Measurements from ENCODE around the gene TPK1. TPM values are rescaled to one million over a fixed set of nuclear protein-coding genes. Genes with fewer than 3 reads are reported as not detected.
"Not testable (repeated sequence)": the region's sequence is repeated elsewhere in the genome, so short reads cannot be mapped to it uniquely, and the experiment has no call there.

Gene TPK1
- total RNA-seq, 1 donor from 2014 or later = 7.6 TPM

DNA sequence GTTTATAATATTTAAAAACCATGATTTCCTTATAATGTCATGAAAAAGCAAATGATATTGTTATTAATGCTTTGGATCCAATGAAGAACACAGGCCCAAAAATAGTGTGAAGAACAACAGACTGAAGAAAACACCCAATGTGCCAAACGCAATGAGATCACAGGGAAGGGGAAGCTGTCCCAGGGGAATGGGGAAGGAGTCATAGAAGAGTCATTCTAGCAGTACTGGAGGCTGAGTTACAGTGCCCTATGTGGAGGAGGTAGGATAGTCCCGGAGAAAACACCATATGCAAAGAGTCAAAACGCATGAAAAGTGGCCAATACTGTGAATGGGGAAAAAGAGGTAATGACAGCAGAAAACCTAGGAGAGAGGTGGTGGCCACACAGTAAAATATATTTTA is 50.9 kb downstream of the TPK1 start:
- DNase-seq (no peak), ATAC-seq (no peak)
- Histone ChIP-seq H3K27ac (no peak overlapping the region), H3K4me1 (no peaks in the 10 kb centered on the region), H3K9me3 (no peaks in the 10 kb centered on the region), H3K4me3 (no peak overlapping the region), H3K36me3 (no peaks in the 10 kb centered on the region), H3K27me3 (no peaks in the 10 kb centered on the region)
- intact Hi-C loops (cut with DNase I) = no loop called here
- TF ChIP-seq, protein P1, sequence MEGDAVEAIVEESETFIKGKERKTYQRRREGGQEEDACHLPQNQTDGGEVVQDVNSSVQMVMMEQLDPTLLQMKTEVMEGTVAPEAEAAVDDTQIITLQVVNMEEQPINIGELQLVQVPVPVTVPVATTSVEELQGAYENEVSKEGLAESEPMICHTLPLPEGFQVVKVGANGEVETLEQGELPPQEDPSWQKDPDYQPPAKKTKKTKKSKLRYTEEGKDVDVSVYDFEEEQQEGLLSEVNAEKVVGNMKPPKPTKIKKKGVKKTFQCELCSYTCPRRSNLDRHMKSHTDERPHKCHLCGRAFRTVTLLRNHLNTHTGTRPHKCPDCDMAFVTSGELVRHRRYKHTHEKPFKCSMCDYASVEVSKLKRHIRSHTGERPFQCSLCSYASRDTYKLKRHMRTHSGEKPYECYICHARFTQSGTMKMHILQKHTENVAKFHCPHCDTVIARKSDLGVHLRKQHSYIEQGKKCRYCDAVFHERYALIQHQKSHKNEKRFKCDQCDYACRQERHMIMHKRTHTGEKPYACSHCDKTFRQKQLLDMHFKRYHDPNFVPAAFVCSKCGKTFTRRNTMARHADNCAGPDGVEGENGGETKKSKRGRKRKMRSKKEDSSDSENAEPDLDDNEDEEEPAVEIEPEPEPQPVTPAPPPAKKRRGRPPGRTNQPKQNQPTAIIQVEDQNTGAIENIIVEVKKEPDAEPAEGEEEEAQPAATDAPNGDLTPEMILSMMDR (IDR thresholded peaks at IDR 0.05) = no peak

DNA sequence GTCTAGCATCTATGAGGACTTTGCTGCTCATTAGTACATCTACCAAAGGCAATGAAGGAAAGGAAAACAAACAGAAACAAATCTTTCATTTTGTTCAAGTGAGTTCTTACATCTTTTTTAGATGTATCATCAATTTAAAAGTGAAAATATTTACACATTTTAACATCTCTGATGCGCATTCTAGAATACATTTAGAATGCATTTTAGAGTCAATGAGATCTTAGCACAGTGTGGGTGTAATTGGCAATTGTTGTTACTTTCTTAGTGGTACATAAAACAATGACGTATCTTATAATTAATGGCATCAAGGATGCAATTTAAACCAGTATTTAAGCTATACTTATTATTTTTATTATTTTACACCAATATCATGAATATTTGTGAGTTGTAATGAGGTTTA is 51.4 kb downstream of the TPK1 start:
- no peak for ATAC-seq
- H3K4me1 ChIP-seq = no peaks in the 10 kb centered on the region
- intact Hi-C loops (cut with DNase I) = no loop called here
- no peaks in the 10 kb centered on the region for H3K9me3 ChIP-seq
- no peak for DNase-seq
- H3K4me3 ChIP-seq = no peak overlapping the region
- no peaks in the 10 kb centered on the region for H3K27me3 ChIP-seq
- TF ChIP-seq, protein P1 (IDR thresholded peaks at IDR 0.05) = no peak
- H3K27ac ChIP-seq = no peak overlapping the region
- no peaks in the 10 kb centered on the region for H3K36me3 ChIP-seq

DNA sequence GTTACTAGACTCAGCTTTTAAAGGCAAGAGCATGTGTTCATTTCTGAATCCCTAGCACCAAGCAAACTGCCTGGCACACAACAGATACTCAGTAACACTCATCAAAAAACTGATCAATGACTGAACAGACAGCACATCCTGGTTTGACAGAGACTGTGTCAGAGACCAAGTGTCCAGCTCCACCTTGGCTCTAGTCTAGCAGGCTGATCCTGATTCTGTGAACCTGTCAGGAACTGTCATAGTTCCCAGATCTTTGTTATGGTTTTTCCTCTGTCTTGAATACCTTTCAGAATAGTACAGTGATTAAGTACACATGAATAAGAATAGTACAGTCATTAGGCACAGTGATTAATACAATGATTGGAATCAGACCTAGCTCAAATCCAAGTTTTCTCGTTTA is 53.0 kb downstream of the TPK1 start:
- DNase-seq (no peak), ATAC-seq (no peak)
- no peaks in the 10 kb centered on the region for H3K27me3 ChIP-seq
- H3K4me3 ChIP-seq = no peak overlapping the region
- TF ChIP-seq, protein P1 (IDR thresholded peaks at IDR 0.05) = no peak
- intact Hi-C loops (cut with DNase I) = no loop called here
- H3K4me1 ChIP-seq = no peaks in the 10 kb centered on the region
- no peak overlapping the region for H3K27ac ChIP-seq
- H3K36me3 ChIP-seq = no peaks in the 10 kb centered on the region
- H3K9me3 ChIP-seq = no peaks in the 10 kb centered on the region

DNA sequence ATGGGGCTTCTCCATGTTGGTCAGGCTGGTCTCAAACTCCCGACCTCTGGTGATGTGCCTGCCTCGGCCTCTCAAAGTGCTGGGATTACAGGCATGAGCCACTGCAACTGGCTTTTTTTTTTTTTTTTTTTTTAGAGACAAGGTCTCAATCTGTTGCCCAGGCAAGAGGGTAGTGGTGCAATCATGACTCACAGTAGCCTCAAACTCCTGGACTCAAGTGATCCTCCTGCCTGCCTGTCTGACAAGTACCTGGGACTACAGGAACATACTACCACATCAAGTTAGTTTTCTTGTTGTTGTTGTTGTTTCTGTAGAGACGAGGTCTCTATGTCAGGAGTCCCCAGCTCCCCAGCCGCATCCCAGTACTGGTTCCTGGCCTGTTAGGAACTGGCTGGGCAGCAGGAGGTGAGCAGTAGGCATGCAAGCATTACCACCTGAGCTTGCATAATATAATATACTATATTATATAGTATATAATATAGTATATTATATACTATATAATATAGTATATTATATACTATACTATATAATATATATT is 55.7 kb downstream of the TPK1 start:
- H3K9me3 ChIP-seq = no peaks in the 10 kb centered on the region
- TF ChIP-seq, protein P1 (IDR thresholded peaks at IDR 0.05) = no peak
- no peak overlapping the region for H3K27ac ChIP-seq
- no peaks in the 10 kb centered on the region for H3K27me3 ChIP-seq
- H3K4me1 ChIP-seq = no peaks in the 10 kb centered on the region
- intact Hi-C loops (cut with DNase I) = no loop called here
- DNase-seq = no peak
- H3K36me3 ChIP-seq = no peaks in the 10 kb centered on the region
- ATAC-seq = no peak
- no peak overlapping the region for H3K4me3 ChIP-seq

DNA sequence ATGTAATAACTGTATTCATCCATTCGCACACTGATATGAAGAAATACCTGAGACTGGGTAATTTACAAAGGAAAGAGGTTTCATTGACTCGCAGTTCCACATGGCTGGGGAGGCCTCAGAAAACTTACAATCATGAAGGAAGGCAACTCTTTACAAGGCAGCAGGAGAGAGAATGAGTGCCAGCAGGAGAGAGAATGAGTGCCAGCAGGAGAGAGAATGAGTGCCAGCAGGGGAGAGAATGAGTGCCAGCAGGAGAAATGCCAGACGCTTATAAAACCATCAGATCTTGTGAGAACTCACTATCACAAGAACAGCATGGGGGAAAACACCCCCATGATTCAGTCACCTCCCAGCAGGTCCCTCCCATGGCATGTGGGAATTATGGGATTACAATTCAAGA is 58.0 kb downstream of the TPK1 start:
- intact Hi-C loops (cut with DNase I); ATAC-seq; DNase-seq: not testable (repeated sequence)

DNA sequence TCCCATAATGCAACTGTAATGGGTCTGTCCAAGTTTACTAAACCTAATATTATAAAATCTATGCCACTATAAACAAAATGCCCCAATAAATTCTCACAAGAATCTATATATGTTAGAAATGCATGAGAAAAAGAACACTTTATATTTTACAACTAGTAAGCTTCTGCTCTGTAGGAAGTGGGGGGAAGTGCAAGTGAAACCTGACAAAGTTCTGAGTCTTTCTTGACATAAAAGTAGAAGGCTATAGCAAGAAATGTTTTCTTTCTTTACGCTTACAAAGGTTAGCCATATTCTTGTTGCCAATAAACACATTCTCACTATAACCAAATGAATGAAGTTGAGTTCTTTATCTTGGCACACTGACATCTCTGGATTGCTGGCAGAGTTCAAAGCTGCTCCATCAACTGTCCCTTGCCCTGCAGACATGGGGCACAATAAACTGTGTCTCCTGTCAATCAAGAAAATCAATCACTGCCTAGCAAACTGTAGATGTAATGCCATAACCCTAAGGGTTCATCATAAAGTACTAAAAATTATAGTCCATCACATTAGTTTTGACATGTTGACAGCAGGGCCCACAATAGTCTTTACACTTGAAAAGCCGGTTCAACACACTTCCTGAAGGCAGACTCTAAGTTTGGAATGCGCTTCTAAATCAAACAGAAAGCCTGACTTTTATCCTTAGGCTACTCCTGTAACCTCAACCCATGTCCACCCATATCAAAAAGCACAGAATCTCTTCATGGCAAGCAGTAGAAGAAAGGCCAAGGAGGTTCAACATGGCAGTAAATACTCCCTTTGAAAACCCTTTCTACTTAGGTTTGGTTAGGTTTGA is 58.6 kb downstream of the TPK1 start:
- TF ChIP-seq, protein P1 (IDR thresholded peaks at IDR 0.05) = no peak
- intact Hi-C loops (cut with DNase I) = no loop called here
- Histone ChIP-seq H3K27ac (no peak overlapping the region), H3K9me3 (no peaks in the 10 kb centered on the region), H3K36me3 (no peaks in the 10 kb centered on the region), H3K4me1 (no peaks in the 10 kb centered on the region), H3K4me3 (no peak overlapping the region), H3K27me3 (no peaks in the 10 kb centered on the region)
- DNase-seq = no peak
- ATAC-seq = no peak

More for the DNA sequence above, 58.0 kb downstream of the TPK1 start:
- H3K4me1 ChIP-seq, H3K27me3 ChIP-seq, H3K27ac ChIP-seq, H3K36me3 ChIP-seq, H3K4me3 ChIP-seq, H3K9me3 ChIP-seq: not testable (repeated sequence)

Measured in upper lobe of right lung (tissue), 1 donor.